MG63 (cell line): ENCODE measurements around the gene ASB16. TPM values are rescaled to one million over a fixed set of nuclear protein-coding genes. Genes with fewer than 3 reads are reported as not detected.

ENCODE experiments used
- DNase-seq: peaks from one replicate; pipeline ENCODE4 v3.0.0-alpha.2; 2020
- H3K27me3 ChIP-seq: fragments of 250-450 bp; sonication (Bioruptor Pico); 2 replicates; pipeline ENCODE4 v1.5.1; 2020; ENCODE audit warnings: mild to moderate bottlenecking, moderate library complexity
- H3K36me3 ChIP-seq: fragments of 250-450 bp; sonication (Bioruptor Pico); 2 replicates; pipeline ENCODE4 v1.5.1; 2020; ENCODE audit warnings: mild to moderate bottlenecking, moderate library complexity
- H3K4me3 ChIP-seq: fragments of 250-450 bp; sonication (Bioruptor Pico); 2 replicates; pipeline ENCODE4 v1.5.1; 2020; ENCODE audit warnings: mild to moderate bottlenecking, moderate library complexity
- H3K9me3 ChIP-seq: fragments of 250-450 bp; sonication (Bioruptor Pico); 2 replicates; pipeline ENCODE4 v1.5.1; 2020; ENCODE audit warnings: mild to moderate bottlenecking, moderate library complexity
- total RNA-seq: library from RNA; depleted of rRNA; stranded (reverse); fragments of >200 nt; shearing (Covaris generic); gene quantifications from 2 replicates; pipeline ENCODE4 v1.2.3, GENCODE V29; 2014; ENCODE audit warnings: low replicate concordance; rRNA removed

ASB16 gene
- total RNA-seq, 1 experiment from 2014 or later, result not detected

DNA sequence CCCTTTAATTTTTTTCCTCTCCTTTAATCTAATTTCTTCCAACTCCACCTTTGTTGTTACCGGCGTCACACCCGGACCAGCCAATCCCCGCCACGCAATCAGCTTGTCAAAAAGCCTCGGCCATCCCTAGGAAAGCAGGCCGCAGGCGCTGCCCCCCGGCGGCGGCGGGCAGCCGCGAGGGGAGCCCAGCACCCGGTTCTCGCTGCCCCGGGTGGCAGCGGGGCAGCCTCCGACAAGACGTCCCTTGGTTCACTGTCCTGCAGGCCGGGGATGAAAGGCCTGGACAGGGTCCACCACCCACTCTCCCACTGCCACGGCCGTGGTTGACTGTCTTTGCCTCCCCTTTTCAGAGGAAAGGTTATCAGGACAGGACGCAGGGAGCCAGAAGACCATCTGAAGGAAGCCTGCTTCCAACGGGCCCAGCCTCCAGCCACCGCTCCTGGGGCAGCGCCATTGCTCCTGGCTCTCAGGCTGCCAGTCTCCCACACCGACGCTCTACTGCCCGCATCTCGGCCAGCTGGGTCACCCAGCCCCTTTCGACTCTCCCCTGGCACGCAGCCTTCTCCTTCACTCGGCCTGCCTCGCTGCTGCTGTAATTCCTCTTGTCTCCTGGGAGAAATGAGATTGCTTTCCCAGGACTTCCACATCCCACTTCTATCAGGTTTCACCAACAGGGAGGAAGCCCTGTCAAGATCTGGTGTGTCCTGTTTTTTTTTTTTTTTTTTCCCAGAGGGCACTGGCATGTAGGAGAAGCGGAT, 51.8 kb downstream of the ASB16 start:
- H3K27me3 ChIP-seq, result no peaks in the 10 kb centered on the region
- peaks cover 10% of the 10 kb centered on the region for H3K36me3 ChIP-seq
- peak; percentile 69 for DNase-seq
- H3K9me3 ChIP-seq, result no peaks in the 10 kb centered on the region
- H3K4me3 ChIP-seq, result peak overlapping the region; percentile 90; the same call in 1 of the 2 replicates

- peak; percentile 98 for DNase-seq
- H3K9me3 ChIP-seq, result no peaks in the 10 kb centered on the region
- no peaks in the 10 kb centered on the region for H3K36me3 ChIP-seq
- H3K4me3 ChIP-seq, result no peak overlapping the region
- no peaks in the 10 kb centered on the region for H3K27me3 ChIP-seq
Measured at GRCh38 chr17:44223541-44224071, 53.1 kb downstream of the ASB16 start.

Other genes with a start within 250 kb of the ASB16 start
- gene PPY, start 228.2 kb upstream of the ASB16 start, total RNA-seq, result not detected in 2 replicates
- gene PYY, start 216.8 kb upstream of the ASB16 start, total RNA-seq, result not detected in 2 replicates
- gene NAGS, start 166.1 kb upstream of the ASB16 start, total RNA-seq, result 1.4 TPM in 1 of 2 replicates, not detected in the other
- 33.2 and 56.8 TPM in 2 replicates for gene TMEM101, start 155.7 kb upstream of the ASB16 start, total RNA-seq
- gene LSM12, start 104.0 kb upstream of the ASB16 start, total RNA-seq, result 107 and 128 TPM in 2 replicates
- gene G6PC3, start 100.0 kb upstream of the ASB16 start, total RNA-seq, result 9.4 and 22.8 TPM in 2 replicates
- gene HDAC5, start 47.1 kb upstream of the ASB16 start, total RNA-seq, result 31.9 and 50.4 TPM in 2 replicates
- gene HROB, start 28.8 kb upstream of the ASB16 start, total RNA-seq, result 3.8 and 6.5 TPM in 2 replicates
- gene TMUB2, start 16.3 kb downstream of the ASB16 start, total RNA-seq, result 18.5 and 39.9 TPM in 2 replicates
- 37.0 and 53.2 TPM in 2 replicates for gene ATXN7L3, start 29.2 kb downstream of the ASB16 start, total RNA-seq
- gene UBTF, start 49.0 kb downstream of the ASB16 start, total RNA-seq, result 51.2 and 64.2 TPM in 2 replicates
- not detected in 2 replicates for gene SLC4A1, start 97.4 kb downstream of the ASB16 start, total RNA-seq
- gene RUNDC3A, start 137.9 kb downstream of the ASB16 start, total RNA-seq, result not detected in 2 replicates
- 142 and 155 TPM in 2 replicates for gene SLC25A39, start 154.1 kb downstream of the ASB16 start, total RNA-seq
- gene GRN, start 174.6 kb downstream of the ASB16 start, total RNA-seq, result 109 and 170 TPM in 2 replicates
- 2.1 and 9.3 TPM in 2 replicates for gene FAM171A2, start 193.1 kb downstream of the ASB16 start, total RNA-seq
- not detected in 2 replicates for gene ITGA2B, start 218.9 kb downstream of the ASB16 start, total RNA-seq